Stimulated activated CD8-positive, alpha-beta memory T cell treated with anti-CD3 and anti-CD28 coated beads, Interleukin-15, amount 100 ng/mL, for 24 hours (primary cell): ENCODE measurements around the gene SEC24B.
A peak's percentile ranks its signal among the peaks of the same experiment; 100 is the strongest.
"Not testable (repeated sequence)": the region's sequence is repeated elsewhere in the genome, so short reads cannot be mapped to it uniquely, and the experiment has no call there.

Experiments used
- DNase-seq: peaks from one replicate; pipeline ENCODE4 v3.0.0-alpha.2; 2020; ENCODE audit warnings: low read depth

Gene SEC24B

DNA sequence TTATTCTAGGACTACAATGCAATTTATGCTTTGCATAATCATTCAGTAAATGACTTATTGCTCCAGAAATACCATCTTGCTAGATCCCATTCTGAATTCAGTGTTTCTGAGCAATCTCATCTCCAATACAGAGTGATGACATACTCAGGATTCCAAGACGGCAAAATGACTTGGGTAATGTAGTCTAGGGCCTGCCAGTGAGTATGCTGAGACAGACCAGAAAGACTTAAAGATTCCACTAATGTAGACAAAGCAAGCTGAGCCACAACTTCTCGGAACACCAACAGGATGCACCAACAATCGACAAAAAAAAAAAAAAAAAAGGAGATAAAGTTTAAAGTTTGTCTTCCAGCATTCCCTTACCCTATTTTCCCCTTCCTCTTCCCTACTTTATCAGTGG, 919 bp upstream of the SEC24B start:
- no peak for DNase-seq

DNA sequence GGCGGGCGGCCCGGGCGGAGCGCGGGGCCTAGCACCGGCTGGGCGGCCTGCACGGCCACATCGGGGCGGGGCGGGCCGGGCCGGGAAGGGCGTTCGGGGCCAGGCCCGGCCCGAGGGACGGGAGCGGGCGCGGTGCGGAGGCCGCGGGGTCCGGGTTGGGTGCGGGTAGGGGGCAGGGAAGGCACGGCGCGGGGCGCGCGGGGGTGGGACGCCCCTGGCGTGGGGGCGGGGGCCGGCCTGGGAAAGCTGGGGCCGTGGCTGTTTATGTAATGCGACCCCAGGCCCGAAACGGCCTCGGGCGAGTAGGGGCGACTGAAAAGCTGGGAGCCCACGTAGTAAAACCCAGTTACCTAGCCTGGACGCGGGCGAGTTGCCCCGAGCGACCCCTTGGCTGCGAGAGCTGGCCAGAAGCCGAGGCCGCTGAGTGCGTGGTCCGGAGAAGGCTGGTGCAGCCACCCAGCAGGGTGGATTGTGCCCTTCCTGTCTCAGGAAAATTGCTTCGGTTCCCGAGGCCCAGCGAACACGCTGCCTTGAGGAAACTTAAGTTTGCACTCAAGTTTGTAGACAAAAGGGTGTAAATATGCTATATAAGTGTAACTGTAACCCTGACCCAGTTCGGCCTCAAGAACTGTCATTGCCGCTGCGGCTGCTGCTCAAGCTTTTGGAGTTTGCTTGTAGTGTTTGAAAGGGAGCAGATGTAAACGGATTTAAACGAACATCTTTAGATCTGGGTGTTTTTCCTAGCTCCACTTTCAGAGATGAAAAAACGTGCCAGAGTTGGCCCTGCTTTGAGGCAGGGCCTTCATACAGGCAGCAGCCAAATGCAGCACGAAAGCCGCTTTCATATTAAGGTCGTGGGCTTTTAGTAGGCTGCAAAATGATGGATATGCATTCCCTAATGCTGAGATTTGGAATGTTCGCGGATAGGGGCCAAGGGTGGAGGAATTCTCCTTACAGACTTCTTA, 674 bp downstream of the SEC24B start:
- DNase-seq = peak; percentile 12

DNA sequence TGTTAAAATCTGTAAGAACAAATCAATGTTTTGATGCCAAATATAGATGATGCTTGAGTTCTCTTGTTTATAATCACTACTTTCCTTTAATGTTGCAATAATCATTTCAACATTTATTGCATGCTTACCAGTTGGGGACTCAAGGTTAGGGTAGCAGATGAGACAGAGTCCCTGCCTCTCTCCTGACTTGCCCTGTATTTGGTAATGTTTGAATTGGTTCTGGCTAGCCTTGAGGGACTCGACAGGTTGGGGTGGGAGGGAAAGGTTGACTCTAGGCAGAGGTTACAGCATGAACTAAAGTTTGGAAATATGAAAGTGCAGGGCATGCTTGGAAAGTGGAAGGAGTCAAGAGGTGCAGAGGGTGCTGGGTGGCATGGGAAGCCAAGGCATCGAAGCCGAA, 2.0 kb downstream of the SEC24B start:
- DNase-seq = no peak

- no peak for DNase-seq
Observed at GRCh38 chr4:109436504-109436903, 2.9 kb downstream of the SEC24B start.

- no peak for DNase-seq
Observed at GRCh38 chr4:109440948-109441347, 7.3 kb downstream of the SEC24B start.

- no peak for DNase-seq
Observed at GRCh38 chr4:109441862-109442458, 8.3 kb downstream of the SEC24B start.

GRCh38 chr4:109444182-109444844, 10.7 kb downstream of the SEC24B start:
- no peak for DNase-seq

GRCh38 chr4:109447278-109447677, 13.7 kb downstream of the SEC24B start:
- DNase-seq = no peak

- no peak for DNase-seq
Observed at GRCh38 chr4:109451544-109452273, 18.1 kb downstream of the SEC24B start.

- DNase-seq = not testable (repeated sequence)
Observed at GRCh38 chr4:109453110-109453509, 19.5 kb downstream of the SEC24B start.

DNA sequence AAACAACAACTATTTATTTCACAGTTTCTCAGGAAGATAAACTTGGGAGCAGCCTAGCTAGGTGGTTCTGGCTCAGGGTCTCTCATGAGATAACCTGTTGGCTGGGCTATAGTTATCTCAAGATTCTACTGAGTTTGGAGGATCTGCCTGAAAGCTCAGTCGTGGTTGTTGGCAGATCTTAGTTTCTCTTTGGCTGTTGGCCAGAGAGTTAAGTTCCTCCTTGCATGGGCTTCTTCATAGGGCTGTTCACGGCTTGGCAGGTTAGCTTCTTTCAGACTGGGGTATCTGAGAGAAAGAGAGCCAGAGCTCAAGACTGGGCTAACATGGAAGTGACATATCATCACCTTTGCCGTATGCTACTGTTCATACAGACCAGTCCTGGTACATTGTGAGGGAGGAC, 28.7 kb downstream of the SEC24B start:
- DNase-seq = no peak

DNA sequence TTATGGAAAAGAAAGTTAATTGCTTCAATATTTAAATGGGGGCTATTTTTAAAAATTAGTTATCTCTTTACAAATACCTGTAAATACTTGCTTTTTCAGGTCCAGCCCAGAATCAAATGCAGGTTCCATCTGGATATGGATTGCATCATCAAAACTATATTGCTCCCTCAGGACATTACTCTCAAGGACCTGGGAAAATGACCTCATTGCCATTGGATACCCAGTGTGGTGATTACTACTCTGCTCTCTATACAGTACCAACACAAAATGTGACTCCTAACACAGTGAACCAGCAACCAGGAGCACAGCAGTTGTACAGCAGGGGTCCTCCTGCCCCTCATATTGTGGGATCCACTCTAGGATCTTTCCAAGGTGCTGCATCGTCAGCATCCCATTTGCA, 29.2 kb downstream of the SEC24B start:
- DNase-seq = no peak

- no peak for DNase-seq
Observed at GRCh38 chr4:109465069-109465468, 31.5 kb downstream of the SEC24B start.

DNA sequence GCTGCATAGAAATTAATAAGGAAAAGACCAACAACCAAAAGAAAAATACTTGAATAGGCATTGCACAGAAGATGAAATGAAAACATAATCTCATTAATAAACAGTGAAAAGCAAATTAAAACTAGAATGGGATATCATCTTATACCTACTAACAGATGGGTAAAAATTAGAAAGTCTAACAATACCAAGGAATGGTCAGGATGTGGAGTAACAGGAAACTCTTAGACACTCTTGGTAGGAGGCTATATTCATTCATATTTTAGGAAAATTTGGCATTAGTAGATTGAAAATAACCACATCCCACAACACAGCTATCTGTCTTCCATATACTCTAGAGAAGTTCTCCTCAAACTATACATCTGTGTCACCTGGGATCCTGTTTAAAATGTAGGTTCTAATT, 36.3 kb downstream of the SEC24B start:
- DNase-seq = no peak

DNA sequence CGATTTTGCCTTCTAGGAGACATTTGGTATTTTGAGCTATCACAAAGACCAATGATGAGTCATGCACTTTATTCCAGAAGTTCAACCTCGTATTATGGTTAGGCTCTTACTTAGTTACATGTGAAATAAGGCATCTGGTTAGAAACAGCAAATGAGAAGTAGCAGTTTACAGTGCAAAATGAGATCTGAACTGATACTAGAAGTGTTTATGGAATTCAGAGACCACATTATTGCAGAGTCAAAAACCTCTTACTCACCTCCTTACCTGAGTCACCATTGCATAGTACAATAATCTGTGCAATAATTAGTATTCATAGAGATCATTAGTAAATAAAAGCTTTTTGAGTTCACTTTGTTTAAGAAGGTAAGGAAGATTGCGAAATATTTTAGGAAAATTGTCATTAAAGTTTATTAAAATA, 38.7 kb downstream of the SEC24B start:
- DNase-seq = no peak

DNA sequence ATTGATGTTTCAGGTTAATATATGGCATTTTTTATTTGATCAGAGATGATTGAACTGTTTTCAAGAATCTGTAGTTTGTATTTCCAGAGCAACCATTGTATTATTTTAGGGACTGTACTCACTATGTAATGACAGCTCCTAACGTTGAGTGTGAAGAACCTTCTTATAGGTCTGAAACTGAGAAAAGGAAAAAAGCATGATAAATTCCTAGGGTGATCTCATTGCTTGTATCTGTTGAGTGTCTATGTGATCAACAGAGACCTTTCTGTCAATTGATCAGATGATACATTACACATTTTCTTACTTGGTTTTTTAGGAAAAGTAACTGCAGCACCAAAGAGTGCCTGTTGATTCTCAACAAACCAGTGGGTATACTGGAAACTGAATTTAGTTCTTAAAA, 40.2 kb downstream of the SEC24B start:
- DNase-seq = no peak

DNA sequence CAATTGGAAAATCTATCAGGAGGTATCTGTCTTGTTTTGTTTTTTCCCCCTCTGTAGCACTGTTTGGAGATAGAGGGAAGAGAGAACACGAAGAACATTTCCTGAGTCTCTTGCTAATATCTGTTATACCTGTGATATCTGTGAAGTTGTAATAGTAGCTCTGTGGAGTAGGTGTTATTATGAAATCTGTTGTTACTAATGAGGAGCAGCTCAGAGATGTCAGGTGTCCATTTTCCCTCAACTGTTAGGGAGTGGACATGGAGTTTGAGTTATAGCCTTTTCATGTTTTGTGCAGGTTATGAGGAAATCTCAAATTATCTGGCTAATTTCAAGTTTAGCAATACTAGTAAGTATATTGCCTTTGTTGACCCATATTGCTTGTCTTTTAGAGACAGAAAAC, 52.4 kb downstream of the SEC24B start:
- no peak for DNase-seq

- DNase-seq = no peak
Observed at GRCh38 chr4:109494563-109494962, 60.9 kb downstream of the SEC24B start.

GRCh38 chr4:109495514-109495913, 61.9 kb downstream of the SEC24B start:
- no peak for DNase-seq

DNA sequence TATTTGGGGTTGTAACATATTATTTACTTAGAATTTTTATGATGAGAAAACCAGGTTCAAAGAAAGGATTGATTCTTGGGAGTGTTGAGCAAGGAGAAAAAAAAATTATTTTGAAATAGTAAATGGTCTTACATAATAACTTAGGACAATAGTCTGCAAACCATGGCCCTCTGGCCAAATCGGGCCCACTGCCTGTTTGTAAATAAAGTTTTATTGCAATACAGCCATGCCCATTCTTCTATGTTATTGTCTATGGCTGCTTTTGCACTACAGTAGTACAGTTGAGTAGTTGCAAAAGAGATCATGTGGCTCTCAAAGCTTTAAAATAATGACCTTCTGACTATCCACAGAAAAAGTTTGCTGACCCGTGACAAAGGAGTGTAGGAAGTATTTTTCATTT, 63.3 kb downstream of the SEC24B start:
- no peak for DNase-seq

GRCh38 chr4:109497511-109497910, 63.9 kb downstream of the SEC24B start:
- no peak for DNase-seq

GRCh38 chr4:109499513-109499912, 65.9 kb downstream of the SEC24B start:
- DNase-seq = no peak
